KMS-11 (cell line): ENCODE results near the gene PCDH1.
A peak's percentile ranks its signal among the peaks of the same experiment; 100 is the strongest.
"Not testable (repeated sequence)": the region's sequence is repeated elsewhere in the genome, so short reads cannot be mapped to it uniquely, and the experiment has no call there.

Experiments
- H2AFZ ChIP-seq: fragments of 200-600 bp; sonication (generic); 2 replicates; pipeline ENCODE4 v1.6.1; 2016; ENCODE audit warnings: antibody characterized with exemption, mixed run types, low read depth
- H3K27ac ChIP-seq: fragments of 200-600 bp; sonication (generic); 2 replicates; pipeline ENCODE4 v1.6.1; 2016; ENCODE audit warnings: mild to moderate bottlenecking, mixed run types
- H3K27me3 ChIP-seq: fragments of 200-600 bp; sonication (generic); 2 replicates; pipeline ENCODE4 v1.6.1; 2017; ENCODE audit warnings: mild to moderate bottlenecking, low read depth, mixed run types, moderate library complexity; ENCODE audit not compliant: insufficient read depth
- H3K36me3 ChIP-seq: fragments of 200-600 bp; sonication (generic); 2 replicates; pipeline ENCODE4 v1.6.1; 2017; ENCODE audit warnings: mild to moderate bottlenecking, mixed run types; ENCODE audit not compliant: insufficient read depth
- H3K4me1 ChIP-seq: fragments of 200-600 bp; sonication (generic); 2 replicates; pipeline ENCODE4 v1.6.1; 2016; ENCODE audit warnings: mild to moderate bottlenecking, low read depth, mixed run types; ENCODE audit not compliant: poor library complexity, severe bottlenecking
- H3K4me2 ChIP-seq: fragments of 200-600 bp; sonication (generic); 2 replicates; pipeline ENCODE4 v1.7.0; 2016; ENCODE audit warnings: mild to moderate bottlenecking, mixed run types
- H3K4me3 ChIP-seq: fragments of 200-600 bp; sonication (generic); IDR thresholded peaks from 2 replicates; pipeline ENCODE4 v1.6.1; 2017; ENCODE audit warnings: low read depth, low read length, mixed read lengths; ENCODE audit not compliant: insufficient read depth
- H3K79me2 ChIP-seq: fragments of 200-600 bp; sonication (generic); 2 replicates; pipeline ENCODE4 v1.6.1; 2016; ENCODE audit warnings: low read depth, mixed run types; ENCODE audit not compliant: insufficient read depth
- H3K9ac ChIP-seq: fragments of 200-600 bp; sonication (generic); 2 replicates; pipeline ENCODE4 v1.6.1; 2016; ENCODE audit warnings: mild to moderate bottlenecking, mixed run types
- H4K20me1 ChIP-seq: fragments of 200-600 bp; sonication (generic); 2 replicates; pipeline ENCODE4 v1.6.1; 2016; ENCODE audit warnings: mild to moderate bottlenecking, mixed run types; ENCODE audit not compliant: insufficient read depth
- CTCF ChIP-seq: fragments of 200-600 bp; sonication (generic); conservative IDR thresholded peaks from 2 replicates; pipeline ENCODE4 v1.6.1; 2017; ENCODE audit warnings: low read depth, mild to moderate bottlenecking, antibody characterized with exemption, low read length, moderate library complexity, mixed read lengths

Gene PCDH1

GRCh38 chr5:141878186-141878710, at the start of gene PCDH1:
TSS of gene PCDH1 (minus strand) at chr5:141878410. CDS start at chr5:141878262, 148 bp downstream.
- peak within 1 kb of the TSS; percentile 49 for H3K9ac ChIP-seq
- peak within 1 kb of the TSS; percentile 36 for H3K27ac ChIP-seq
- H3K79me2 ChIP-seq: no peaks in the 10 kb centered on the region
- peak within 1 kb of the TSS; percentile 95 for H2AFZ ChIP-seq
- no peak within 1 kb of the TSS for H3K4me3 ChIP-seq
- H3K27me3 ChIP-seq: peaks cover 12% of the 10 kb centered on the region
- no peak for TF ChIP-seq CTCF
- H3K4me2 ChIP-seq: peak within 1 kb of the TSS; percentile 100
- peaks cover 40% of the 10 kb centered on the region for H3K4me1 ChIP-seq
- H3K36me3 ChIP-seq: no peaks in the 10 kb centered on the region
- H4K20me1 ChIP-seq: no peaks in the 10 kb centered on the region

GRCh38 chr5:141926434-141926833, 48.2 kb upstream of the PCDH1 start:
- H3K27ac ChIP-seq: no peak overlapping the region
- TF ChIP-seq CTCF: no peak
- no peak overlapping the region for H3K4me2 ChIP-seq
- H3K36me3 ChIP-seq: no peaks in the 10 kb centered on the region
- H2AFZ ChIP-seq: no peak overlapping the region
- H4K20me1 ChIP-seq: no peaks in the 10 kb centered on the region
- H3K27me3 ChIP-seq: no peaks in the 10 kb centered on the region
- peaks cover 5% of the 10 kb centered on the region; the same call in 1 of the 2 replicates for H3K79me2 ChIP-seq
- no peak overlapping the region for H3K4me3 ChIP-seq
- H3K4me1 ChIP-seq: peaks cover 8% of the 10 kb centered on the region
- H3K9ac ChIP-seq: no peak overlapping the region

- H3K27me3 ChIP-seq: no peaks in the 10 kb centered on the region
- peaks cover 5% of the 10 kb centered on the region; the same call in 1 of the 2 replicates for H3K79me2 ChIP-seq
- peak within 1 kb of the TSS; percentile 78 for H3K4me2 ChIP-seq
- H3K4me3 ChIP-seq: no peak within 1 kb of the TSS
- no peak for TF ChIP-seq CTCF
- H3K9ac ChIP-seq: peak within 1 kb of the TSS; percentile 83
- peak within 1 kb of the TSS; percentile 83 for H3K27ac ChIP-seq
- H4K20me1 ChIP-seq: no peaks in the 10 kb centered on the region
- peaks cover 13% of the 10 kb centered on the region for H3K4me1 ChIP-seq
- H3K36me3 ChIP-seq: no peaks in the 10 kb centered on the region
- H2AFZ ChIP-seq: peak within 1 kb of the TSS; percentile 84
Measured at GRCh38 chr5:141923448-141924313, 45.5 kb upstream of the PCDH1 start, which contains the start of gene DELE1. TSS of gene DELE1 (plus strand) at chr5:141923871. CDS start at chr5:141923942, 71 bp downstream.

GRCh38 chr5:141922827-141923447, 44.7 kb upstream of the PCDH1 start:
- peak overlapping the region; percentile 83 for H3K27ac ChIP-seq
- H3K79me2 ChIP-seq, H4K20me1 ChIP-seq, H3K36me3 ChIP-seq, H3K4me3 ChIP-seq, H3K27me3 ChIP-seq: not testable (repeated sequence)
- peak overlapping the region; percentile 84 for H2AFZ ChIP-seq
- peaks cover 14% of the 10 kb centered on the region for H3K4me1 ChIP-seq
- peak overlapping the region; percentile 83 for H3K9ac ChIP-seq
- H3K4me2 ChIP-seq: peak overlapping the region; percentile 78
